Stimulated activated CD8-positive, alpha-beta memory T cell treated with anti-CD3 and anti-CD28 coated beads, Interleukin-7, amount 100 ng/mL, for 4 hours (primary cell): ENCODE data around the gene SCYGR4.
"Not testable (repeated sequence)": the region's sequence is repeated elsewhere in the genome, so short reads cannot be mapped to it uniquely, and the experiment has no call there.

Experiments
- DNase-seq, 2 donors: peaks; one replicate each; pipeline ENCODE4 v3.0.0-alpha.2; 2020; ENCODE audit warnings: low read depth in 2 of 2

SCYGR4 gene, protein sequence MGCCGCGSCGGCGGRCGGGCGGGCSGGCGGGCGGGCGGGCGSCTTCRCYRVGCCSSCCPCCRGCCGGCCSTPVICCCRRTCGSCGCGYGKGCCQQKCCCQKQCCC

DNA sequence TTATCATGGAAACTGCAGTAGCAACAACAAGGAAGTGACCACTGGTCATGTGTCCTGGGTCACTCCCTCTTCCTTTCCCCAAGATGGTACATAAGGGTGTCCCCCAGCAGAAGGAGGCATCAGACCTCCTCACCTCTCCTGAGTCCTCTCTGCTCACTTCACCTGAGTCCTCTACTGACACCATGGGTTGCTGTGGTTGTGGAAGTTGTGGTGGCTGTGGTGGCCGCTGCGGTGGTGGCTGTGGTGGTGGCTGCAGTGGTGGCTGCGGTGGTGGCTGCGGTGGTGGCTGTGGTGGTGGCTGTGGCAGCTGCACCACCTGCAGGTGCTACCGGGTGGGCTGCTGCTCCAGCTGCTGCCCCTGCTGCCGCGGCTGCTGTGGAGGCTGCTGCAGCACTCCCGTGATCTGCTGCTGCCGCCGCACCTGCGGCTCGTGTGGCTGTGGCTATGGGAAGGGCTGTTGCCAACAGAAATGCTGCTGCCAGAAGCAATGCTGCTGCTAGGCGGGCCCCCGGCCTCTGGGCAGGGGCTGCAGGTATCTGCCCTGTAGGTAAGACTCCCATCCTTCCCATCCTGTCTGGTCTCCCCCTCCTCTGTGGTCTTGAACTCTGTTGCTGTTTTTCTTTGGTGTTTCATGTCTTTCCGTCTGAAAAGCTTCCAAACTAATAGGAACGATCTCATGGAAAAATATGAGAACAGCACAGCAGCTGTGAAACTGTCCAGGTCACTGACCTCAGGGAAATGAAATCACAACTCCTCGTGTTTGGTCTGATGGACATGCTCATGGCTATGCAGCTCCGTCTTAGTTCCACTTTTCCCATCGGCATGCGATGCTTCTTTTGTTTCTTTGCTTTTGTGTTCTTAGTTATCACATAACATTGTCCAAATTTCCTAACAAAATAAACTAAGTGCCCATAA, at the start of gene SCYGR4:
Gene SCYGR4 (plus strand): TSS at position 183 of the 915 bp plus-strand sequence. CDS start 0 bp downstream, at position 183.
- DNase-seq, result no peak

DNA sequence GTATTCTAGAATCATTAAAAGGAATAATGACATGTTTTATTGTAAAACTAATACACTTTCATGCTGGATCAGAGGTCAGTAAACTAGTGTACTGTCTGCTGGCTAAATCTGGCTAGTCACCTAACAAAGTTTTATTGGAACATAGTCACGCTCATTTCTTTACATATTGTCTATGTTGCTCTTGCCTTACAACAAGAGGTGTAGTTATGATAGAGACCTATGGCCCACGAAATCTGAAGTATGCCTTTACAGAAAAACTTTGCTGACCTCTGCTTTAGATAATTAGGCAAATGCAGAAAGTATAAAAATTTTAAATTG, 48.5 kb upstream of the SCYGR4 start:
- no peak for DNase-seq

DNA sequence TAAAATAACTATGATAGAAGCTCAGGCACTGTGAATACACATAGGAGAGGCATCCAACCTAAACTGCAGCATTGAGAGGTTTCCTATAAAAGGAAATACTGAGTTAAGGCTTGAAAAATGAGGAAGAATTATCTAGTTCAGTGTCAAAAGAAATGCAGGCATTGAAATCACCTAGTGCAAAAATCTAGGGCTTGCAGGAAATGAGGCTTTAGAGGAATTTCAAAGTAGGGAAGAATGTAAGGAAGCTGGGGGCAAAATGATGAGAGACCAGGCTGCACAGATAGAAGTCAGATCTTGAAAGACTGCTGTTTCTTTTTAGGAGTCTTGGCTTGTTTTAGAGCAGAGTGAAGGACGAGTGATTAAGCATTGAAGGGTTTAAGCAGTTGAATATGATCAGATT, 46.7 kb upstream of the SCYGR4 start:
- no peak for DNase-seq

DNA sequence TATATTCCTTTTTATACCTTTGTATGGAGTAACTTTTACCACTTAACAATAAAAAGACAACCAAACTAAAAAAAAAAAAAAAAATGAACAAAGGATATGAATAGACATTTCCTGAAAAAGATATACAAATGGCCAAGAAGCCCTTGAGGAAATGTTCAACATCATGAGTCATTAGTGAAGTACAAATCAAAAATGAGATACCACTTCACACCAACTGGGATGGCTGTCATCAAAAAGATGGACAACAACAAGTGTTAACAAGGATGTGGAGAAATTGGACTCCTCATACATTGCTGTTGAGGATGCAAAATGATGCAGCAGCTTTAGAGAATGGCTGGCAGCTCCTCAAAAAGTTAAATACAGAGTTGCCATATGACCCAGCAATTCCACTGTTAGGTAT, 41.2 kb upstream of the SCYGR4 start:
- no peak for DNase-seq

DNA sequence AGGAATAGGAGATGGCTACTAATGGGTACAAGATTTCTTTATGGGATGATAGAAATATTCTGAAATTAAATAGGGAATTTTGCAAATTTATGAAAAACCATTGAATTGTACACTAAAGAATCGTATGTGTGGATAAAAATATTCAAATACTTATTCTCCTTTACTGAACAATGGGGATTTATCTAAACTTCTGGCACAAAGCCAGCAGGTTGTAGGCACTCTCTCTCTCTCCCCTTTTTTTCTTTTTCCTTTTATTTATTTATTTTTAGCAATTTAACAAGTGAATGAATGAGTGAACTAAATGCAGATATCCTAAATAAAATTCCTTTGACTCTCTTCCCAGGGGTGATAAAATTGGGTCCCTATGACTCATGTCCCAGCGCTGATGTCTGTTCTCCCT, 40.5 kb upstream of the SCYGR4 start:
- DNase-seq, result no peak

DNA sequence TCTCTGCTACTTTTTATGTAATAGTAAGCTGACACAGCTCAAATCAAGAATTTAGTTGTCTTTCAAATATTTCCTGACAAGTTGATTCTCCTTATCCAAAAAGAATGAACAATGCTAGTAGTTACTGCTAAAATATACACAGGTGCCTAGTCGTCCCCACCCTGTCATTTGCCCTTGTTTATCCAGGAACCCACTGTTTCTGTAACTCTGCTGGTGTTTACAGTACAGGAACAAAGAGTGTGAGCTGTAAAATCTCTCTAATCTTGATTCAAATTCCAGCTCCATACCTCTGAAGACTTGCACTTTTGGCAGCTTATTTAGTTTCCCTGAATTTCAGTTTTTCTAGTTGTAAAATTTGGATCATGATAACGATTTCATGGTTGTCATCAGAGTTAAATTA, 39.7 kb upstream of the SCYGR4 start:
- DNase-seq, result no peak

DNA sequence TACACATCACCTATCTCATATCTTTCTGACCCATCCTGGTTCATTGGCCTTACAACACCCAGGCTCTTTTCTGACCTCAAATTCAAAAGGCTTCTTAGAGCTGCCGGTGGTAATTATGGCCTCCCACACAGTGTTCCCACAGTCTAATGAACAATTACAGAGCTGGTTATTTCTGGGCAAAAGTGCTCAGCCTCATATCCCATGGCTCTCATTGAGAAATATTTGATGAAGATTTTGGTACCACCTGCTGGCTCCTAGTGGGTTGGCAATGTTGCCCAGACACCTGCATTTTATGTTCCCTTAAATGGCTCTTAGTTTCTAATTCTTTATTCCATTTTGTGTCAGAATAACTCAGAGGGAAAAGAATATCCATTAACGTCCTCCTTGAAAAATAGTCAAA, 38.7 kb upstream of the SCYGR4 start:
- no peak for DNase-seq

DNA sequence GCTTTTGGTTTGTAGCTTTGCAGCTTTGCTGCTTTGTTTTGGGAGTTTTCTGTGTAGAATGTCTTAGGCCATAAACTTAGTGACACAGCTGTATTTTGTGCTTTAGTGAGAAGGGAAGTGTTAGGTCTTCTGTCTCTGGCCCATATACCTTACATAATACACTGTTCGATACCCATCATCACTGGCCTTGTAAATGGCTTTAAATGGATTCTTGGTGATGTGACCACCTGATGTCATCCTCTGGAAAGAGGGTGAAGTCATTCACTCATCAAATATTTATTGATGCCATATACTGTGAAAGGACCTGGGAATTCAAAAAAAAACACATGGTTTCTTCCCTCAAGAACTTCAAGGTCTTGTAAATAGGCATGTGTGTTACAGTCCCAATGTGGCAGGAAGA, 37.5 kb upstream of the SCYGR4 start:
- DNase-seq, result no peak

DNA sequence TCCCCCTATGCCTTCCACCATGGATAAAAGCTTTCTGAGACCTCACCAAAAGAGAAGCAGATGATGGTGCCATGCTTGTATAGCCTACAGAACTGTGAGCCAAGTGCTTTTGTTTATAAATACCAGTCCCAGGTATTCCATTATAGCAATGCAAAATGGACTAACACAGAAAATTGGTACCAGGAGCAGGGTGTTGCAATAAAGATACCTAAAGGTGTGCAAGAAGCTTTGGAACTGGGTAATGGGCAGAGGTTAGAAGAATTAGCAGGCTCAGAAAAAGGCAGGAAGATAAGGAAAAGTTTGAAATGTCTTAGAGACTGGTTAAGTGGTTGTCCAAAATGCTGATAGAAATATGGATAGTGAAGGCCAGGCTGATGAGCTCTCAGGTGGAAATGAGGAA, 34.9 kb upstream of the SCYGR4 start:
- DNase-seq, result no peak

DNA sequence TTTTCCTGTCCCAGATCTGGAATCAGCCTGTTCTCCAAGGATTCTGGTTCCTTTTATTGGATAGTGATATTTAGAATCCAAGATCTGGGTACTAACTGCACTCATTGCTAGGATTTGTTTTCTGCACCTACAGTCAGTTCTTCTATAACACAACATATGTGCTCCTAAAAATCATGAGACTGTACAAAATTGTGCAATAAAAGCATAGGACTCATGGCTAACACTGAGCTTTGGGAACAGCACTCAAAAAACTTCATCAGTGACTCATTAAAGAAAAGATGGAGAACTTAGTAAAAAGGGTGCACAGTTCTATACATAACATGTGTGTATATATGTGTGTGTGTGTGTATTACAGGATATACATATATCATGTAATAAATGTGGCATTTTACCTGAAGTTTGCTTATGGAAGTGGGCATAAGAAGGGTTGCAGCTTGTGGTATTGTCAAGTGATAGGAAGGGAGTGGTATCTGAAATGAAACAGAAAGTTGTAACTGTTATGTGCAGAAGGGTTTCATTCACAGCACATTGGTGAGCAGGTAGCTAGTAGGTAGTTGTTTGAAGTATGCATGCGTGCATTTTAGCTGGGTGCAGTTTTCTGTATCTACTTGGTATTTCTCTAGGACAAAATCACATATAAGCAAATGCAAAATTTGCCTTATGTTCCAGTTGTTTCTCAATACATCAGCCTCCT, 24.5 kb upstream of the SCYGR4 start:
- DNase-seq, result no peak

DNA sequence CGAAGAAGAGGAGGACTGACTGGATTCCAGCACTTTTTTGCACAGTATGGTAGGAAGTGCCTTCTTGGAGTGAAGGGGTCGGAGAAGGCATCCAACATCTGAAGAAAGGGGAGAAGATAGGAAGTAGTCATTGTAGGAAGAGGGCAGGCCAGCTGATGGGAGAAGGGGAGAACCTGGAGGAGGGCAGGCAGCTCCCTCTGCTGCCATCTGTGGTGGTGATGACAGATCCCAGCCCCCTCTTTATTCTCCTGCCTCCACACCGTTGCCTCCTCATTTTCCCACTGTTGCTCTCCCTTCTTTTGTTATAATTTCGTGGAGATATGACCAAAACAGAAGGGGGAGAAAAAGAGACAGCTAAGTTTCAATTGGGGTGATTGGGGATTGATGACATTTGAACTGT, 21.5 kb upstream of the SCYGR4 start:
- no peak for DNase-seq

DNA sequence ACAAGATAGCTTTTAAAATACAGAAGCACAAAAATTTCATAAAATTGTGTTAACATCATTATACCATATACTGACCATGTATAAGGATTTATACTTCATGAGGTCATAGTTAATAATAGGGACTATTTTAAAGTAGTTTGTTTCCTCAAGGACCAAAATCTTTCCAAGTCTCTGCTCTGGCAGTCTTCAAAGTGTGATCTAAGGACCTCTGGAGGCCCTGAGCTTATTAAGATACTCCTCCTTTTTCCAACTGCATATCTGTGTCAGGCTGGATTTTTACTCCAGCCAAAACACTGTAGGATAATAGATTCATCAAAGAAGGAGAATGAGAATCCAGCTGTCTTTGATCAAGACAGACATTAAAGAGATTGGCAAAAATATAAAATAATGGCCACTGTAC, 20.3 kb upstream of the SCYGR4 start:
- no peak for DNase-seq

DNA sequence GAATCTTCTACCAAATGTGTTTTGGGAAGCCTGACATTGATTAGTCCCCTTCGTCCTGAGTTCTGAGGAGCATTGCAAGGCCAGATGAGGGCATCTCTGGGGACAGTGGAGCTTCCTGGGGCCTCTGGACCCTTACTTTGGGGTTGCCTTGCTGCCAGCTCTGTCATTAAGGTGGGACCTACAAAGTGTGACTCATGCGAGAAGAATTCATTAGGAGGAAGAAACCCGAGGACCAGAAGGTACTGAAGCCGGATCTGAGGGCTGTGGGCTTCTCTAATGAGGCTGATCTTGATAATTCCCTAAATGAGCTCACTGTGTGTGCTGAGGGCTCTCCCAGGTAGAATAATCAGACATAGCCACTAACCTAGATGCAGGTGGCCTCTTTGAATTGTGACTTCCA, 19.3 kb upstream of the SCYGR4 start:
- no peak for DNase-seq

DNA sequence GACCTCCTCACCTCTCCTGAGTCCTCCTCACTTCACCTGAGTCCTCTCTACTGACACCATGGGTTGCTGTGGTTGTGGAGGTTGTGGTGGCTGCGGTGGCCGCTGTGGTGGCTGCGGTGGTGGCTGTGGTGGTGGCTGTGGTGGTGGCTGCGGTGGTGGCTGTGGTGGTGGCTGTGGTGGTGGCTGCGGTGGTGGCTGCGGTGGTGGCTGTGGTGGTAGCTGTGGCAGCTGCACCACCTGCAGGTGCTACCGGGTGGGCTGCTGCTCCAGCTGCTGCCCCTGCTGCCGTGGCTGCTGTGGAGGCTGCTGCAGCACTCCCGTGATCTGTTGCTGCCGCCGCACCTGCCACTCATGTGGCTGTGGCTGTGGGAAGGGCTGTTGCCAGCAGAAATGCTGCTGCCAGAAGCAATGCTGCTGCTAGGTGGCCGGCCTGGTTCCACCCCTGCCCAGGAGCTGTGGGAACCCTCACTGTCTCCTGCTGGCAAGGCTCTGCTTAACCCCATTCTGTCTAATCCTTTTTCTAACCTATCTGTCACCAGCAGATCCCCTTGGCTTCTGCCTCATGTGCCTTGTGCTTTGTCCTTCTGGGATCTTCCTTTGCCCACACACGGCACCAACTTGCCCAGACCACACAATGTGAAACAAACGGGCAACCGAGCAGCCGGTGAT, 18.3 kb upstream of the SCYGR4 start, which contains the start of gene SCYGR2:
Gene SCYGR2 (plus strand): TSS at position 59 of the 669 bp plus-strand sequence. CDS start 0 bp downstream, at position 59.
- DNase-seq, result not testable (repeated sequence)

DNA sequence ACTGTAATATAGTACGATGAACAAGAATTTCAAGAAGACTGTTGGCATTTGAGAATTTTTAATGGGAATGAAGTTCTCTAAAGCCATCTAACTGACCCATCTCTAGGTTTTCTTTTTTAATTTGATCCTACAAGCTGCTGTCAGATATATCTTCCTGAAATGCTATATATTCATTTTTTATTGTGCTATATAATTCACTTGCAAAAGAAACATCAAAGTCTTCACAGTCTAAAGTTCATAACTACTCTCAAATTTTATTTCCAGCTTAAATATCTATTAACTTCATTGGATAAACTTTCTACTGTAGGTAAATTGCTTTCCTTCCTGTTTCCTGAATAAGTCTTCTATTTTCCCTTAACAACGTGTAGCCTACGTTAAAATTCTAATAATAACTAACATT, 14.9 kb upstream of the SCYGR4 start:
- no peak for DNase-seq

DNA sequence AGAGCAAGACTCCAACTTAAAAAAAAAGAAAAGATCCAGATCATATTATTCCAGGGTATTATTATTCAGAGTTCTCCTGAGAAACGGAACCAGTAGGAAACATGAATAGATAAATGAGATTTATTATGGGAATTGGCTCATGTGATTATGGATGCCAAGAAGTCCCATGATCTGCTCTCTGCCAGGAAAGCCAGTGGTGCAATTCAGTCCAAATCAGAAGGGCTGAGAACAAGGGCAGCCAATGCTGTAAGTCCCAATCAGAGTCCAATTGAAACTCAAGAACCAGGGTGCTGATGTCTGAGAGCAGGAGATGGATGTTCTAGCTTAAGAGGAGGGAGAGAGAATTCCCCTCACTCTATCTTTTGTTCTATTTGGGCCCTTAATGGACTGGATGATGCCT, 10.8 kb upstream of the SCYGR4 start:
- no peak for DNase-seq

DNA sequence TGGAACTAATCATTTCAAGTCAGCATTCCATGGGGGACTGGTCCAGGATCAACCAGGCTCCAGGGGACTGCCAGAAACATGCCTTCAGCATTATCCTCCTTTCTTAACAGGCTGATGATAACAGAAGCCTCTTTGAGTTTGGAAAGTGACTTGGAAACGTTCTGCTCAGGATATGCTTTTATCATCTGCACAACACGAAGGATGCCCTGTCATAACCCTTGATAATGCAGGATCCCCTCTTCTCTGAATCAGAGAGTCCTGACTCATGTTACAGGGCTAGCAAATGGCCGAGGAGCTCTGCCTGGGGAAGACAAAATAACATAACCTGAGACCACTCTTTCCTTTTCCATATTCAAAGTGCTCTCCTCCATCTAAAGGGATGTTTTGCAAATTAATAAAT, 9.4 kb upstream of the SCYGR4 start:
- no peak for DNase-seq

DNA sequence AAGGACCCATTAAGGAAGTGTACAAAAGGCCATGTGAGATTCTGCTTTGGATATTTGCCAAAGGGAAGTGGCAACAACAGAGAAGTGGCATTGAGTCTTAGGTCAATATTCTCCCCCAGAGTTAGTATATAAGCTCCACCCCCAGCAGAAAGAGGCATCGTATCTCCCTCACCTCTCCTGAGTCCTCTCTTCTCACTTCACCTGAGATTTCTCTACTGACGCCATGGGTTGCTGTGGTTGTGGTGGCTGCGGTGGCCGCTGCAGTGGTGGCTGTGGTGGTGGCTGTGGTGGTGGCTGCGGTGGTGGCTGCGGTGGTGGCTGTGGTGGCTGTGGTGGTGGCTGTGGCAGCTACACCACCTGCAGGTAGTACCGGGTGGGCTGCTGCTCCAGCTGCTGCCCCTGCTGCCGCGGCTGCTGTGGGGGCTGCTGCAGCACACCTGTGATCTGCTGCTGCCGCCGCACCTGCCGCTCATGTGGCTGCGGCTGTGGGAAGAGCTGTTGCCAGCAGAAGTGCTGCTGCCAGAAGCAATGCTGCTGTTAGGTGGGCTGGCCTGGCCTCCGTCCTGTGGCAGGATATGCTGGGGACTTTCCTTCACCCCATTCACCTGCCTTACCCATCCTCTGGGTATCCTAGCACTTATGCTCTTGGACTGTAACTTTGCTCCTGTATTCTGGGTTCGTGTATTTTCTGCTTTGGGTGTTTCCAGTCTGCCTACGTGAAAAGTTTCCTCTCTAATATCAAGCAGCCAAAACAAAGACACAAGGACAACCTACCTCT, 8.5 kb upstream of the SCYGR4 start:
- no peak for DNase-seq

DNA sequence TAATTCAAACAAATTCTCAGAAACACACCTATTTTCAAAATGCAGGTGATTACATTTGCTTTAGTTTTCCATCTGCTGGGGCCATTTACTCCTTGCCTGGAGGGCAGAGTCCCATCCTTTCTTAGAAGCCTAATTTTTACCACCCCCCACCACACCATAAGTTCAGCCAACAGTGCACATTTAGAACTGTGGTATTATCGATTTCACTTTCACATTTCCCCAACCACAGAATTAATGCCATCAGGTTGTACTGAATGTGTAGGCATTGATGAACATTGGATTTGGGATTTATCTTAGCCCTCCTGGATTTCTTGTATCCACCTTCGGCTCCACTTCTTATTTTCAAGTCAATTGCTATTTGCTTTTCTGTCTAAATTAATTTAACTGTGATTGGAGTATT, 7.2 kb upstream of the SCYGR4 start:
- no peak for DNase-seq

DNA sequence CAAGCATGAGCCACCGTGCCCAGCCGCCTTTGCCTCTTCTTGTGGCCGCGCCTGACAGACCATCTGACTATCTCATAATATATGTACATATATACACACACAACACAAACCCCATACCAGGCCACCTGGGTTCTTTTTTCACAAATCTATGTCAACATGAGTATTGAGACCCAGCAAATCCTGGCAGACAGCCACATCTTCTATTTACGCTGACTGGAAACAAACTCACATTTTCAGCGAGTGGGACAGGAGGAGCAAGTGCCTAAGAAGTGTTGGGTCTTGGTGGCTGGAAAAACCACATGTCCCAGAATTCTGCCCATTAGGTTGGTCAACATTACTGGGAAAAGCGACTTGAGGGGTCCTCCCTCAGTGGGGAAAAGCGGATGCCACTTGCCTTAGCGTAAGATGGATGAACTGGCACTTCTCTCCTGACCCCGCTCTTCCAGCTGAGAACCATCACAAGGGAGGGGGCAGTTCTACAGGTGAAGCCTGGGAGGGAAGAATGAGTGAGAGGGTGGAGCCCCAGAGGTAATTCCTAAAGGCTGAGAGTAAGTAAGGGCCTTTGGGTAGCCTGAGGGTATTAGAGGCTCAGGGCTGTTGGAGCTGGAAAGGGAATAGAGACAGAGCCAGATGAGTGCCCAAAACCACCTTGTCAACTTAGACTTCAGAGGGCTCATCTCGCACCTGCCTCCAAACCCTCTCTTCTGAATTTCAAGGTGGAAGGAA, 4.6 kb upstream of the SCYGR4 start:
- DNase-seq, result no peak

DNA sequence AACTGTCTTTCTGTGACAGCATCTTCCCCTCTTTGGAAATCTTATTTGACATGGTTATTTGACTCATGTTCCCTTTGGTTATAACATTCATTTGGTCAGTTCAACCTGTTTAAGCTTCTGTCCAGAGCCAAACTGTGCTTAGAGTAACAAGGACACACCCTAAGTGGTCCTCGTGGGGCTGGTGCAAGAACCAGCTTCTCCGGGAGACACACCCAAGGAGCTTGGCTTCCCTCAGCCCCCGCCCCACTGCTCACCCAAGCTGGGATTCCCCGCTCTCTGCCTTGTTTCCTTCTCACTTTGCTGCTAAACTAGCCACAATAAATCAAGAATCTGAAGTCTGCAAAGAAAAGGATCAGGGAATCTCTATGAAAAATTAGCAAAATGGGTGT, 4.0 kb upstream of the SCYGR4 start:
- no peak for DNase-seq
